Measurements from ENCODE around the gene LRRC27.

The LRRC27 gene

DNA sequence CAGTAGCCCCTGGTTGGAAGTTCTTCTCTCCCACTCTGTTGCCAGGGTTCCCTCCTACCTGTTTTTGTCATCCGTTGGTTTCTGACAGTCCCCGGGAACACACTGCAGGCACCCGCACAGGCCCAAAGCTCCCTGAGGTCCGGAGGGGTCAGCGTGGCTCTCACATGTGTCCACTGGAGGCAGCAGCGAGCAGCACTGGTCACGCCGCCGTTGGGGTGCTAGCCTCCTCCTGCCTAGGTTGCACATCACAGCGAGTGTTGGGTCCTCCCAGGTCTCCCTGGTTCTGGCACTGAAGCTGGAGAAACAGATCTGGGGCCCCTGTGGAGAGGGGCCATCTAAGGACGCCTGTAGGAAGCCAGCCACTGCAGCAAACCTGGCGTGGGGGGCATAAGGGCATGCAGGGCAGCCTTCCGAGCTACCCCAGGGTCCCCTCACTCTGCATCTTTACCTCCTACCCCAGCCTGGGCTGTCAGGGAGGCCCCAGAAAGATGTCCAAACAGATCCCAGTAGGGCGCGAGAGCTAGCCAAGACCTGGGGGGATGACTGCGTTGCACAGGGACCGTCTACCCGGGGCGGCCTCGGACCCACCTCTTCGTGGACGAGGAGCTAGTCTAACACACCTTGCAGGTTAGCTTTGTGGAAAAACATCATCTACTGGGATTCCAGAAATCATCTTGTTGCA is 28.9 kb downstream of the LRRC27 start:
- peak; percentile 70 for DNase-seq

DNA sequence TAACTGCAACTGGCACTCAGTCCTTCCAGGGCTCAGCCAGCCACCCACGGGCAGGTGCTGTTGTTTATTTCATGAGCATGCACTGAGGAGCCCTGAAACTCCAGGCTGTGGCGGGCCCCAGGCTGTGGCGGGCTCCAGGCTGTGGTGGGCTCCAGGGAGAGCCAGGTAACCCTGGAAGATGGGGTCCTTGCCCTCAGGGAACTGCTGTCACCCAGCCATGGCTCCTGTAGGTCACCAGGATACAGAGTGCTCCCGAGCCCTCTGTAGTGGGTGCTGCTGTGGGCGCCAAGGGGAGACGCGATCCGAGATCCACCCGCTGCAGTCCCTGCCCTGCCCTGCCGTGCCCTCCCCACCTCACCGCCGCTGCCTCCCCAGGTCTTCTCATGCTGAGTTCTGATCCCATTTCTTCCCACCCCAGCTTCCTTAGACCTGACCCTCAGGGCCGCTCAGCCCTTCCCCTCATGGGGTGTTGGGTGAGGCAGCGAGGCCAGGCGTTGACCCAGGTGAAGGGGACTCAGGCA is 29.6 kb downstream of the LRRC27 start:
- DNase-seq, result no peak

- no peak for DNase-seq
These were observed 30.2 kb downstream of the LRRC27 start for GRCh38 chr10:132362151-132362611.

GRCh38 chr10:132363376-132363775 is 31.4 kb downstream of the LRRC27 start:
- DNase-seq, result no peak

DNA sequence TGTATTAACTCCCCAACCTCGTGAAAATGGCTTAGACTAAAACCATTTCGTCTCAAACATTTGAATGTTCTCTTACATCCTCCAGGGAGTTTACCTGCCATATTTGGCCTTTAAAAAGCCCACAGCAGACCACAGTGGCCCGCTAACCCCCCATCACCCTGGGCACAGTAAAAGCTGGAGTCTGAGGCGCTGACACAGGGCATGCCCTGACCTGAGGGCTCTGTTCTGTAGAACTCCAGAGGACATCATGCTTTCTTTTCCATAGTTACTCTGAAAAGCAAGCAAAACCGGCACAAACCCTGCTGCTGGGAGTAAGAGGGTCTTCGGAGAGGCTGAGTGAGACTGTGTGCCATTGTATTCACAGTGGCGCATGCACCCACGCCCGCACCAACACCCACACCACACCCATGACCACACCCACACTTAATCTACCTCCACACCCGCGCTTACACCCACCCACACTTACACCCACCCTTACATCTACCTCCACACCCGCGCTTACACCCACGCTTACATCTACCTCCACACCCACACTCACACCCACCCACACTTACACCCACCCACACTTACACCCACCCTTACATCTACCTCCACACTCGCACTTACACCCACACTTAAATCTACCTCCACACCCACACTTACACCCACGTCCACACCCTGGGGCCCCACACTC is 32.1 kb downstream of the LRRC27 start:
- DNase-seq, result peak; percentile 22

- DNase-seq, result no peak
These were observed 32.6 kb downstream of the LRRC27 start for GRCh38 chr10:132364594-132364970.

GRCh38 chr10:132365102-132365501 is 33.1 kb downstream of the LRRC27 start:
- no peak for DNase-seq

DNA sequence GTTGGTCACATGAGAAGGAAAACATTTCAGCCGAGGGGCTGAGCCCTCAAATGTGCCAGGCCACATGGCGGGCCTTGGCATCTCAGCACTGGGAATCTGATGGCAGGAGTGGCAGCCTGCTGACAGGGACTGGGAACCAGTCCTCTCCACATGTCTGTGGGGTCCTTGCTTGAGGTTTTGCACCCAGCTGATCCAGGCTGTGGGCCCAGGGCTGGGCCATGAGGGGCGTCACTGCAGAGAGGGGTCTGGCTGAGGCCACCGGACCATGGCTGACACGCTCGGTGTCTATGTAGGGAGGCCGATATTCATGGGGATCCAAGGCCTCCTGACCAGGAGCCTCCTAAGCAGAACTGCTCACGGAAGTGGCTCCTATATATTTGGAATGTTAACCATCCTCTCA is 34.0 kb downstream of the LRRC27 start:
- no peak for DNase-seq

DNA sequence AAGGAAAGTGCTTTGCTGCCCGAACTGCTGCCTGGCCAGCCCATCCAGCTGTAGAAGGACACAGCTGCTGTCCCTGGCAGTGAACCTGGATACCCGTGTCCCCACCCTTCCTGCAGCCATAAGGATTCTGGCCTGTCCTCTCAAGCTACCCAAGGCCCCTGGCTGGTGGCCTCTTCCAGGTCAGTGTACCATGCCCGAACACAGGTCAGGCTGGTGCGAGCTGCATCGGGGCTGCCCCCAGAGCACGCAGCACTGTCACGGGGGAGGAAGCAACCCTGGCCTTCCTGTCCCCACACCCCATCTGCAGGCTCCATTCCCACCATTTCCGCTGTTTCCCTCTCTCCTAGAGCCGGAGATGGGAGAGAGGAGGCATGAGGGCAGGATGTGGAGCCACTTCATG is 34.5 kb downstream of the LRRC27 start:
- DNase-seq, result no peak

DNA sequence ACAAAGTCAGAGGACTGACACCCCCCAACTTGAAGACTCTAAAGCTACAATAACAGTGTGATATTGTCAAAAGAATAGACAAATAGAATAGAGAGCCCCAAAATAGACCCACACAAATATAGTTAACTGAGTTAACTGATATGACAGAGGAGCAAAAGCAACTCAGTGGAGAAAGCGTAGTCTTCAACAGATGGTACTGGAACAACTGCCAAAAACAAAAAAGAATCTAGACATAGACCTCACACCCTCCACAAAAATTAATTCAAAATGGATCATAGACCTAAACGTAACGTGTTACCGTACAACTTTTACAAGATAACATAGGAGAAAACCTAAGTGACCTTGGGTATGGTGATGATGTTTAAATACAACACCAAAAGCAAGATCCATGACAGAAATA is 36.4 kb downstream of the LRRC27 start:
- DNase-seq, result no peak

- no peak for DNase-seq
These were observed 37.1 kb downstream of the LRRC27 start for GRCh38 chr10:132368881-132369635.

DNA sequence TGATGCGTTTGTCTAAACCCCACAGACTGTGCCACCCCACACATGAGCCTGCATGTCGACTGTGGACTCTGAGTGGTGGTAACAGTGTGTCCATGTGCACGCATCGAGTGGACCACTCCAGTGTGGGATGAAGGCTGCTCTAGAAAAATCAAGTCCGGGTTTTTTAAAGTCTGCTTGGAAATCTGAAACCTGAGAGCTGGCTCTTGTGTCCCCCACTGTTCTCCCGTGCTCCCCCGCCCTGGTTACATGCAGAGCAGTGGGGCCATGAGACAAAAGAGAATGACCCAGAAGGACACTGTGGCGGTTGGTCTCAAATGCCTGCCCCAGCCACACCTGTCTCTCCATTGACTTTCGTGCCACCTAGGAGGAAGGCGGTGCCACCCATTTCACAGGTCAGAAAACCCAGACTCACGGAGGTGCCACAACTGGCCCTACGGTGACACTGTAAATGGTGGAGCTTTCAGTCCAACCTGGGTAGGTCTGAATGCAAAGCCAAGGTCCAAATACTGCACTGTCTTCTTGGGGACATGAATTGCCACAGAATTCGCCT is 37.7 kb downstream of the LRRC27 start:
- no peak for DNase-seq

GRCh38 chr10:132370426-132371340 is 38.7 kb downstream of the LRRC27 start:
- no peak for DNase-seq

DNA sequence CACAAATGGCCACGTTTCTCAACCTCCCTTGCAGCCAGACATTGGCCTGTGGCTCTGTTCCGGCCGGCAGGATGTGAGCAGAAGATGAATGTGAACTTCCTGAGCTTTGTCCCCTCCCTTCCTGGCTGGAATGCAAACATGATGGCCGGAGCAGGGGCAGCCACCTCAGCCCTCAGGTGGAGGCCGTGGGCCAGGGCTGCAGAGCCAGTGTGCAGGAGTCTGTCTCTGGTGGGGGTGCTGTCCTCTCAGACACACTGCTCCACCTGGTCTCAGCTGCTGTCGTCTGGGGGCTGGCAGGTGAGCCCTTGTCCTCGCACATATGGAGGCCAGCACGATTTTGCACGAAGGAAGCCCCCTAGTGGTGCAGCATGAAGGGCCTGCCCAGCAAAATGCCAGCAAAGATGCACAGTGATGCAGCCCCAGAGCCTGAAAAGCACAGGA is 39.7 kb downstream of the LRRC27 start:
- peak; percentile 49 for DNase-seq

DNA sequence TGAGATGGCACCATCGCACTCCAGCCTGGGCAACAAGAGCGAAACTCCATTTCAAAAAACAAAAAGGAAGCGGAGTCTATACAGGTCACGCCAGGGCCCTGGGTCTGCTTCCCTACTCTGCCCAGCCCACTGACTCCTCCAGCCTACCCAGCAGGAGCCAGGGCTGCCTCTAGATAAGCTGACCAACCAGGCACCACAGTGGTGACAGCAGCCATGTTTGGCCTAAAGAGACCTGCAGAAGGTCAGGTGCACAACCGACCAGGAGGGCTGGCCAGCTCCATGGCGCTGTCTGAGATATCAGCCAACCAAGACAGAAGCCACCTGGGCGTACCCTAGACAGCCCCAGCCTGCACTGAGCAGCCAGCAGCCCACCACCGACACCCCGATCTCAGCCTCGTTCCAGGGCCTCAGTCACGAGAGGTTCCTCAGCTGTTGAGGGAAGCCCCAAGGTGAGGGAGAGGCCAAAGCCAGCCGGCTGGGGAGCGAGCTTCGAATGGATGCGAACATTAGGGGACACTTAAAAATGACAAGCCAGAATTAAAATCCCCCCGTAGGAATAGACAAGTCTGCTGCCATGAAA is 40.6 kb downstream of the LRRC27 start:
- DNase-seq, result no peak

- no peak for DNase-seq
These were observed 41.4 kb downstream of the LRRC27 start for GRCh38 chr10:132373241-132373955.

DNA sequence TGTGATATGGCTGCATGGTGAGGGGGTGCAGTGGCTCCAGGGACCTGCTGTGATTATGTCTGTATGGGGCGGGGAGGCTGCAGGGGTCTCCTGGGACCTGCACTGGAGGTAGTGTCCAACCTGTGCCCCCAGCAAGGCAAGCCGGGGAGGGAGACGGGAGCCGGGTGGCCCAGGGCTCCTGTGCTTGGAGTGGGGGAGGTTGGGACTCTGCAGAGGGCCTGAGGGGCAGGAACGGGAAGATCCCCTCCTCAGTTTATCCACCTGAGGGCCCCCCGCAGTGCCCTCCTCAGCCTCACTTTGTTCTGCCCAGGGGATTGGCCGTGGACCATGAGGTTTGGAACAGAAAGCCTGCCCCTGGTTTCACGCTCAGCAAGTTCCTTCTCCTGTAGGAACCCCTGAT is 42.2 kb downstream of the LRRC27 start:
- no peak for DNase-seq

DNA sequence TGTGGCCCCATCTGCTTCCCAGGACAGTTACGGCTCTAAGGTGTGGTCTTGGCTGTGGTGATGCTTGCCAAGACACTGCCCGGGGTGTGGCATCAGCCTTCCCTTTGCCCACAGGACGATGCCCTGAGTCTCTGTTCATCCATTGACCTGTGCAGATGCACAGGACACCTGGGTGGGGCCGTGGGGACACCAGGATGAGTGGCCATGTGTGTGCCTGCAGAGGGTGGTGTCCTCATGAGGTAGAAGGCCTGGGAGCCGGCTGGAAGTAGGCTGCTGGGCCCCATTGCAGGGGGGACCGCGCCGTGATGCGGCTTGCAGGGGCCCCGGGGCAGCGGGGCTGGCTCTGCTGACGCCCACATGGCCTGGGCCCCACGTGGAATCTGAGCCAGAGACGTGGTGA is 42.6 kb downstream of the LRRC27 start:
- no peak for DNase-seq

DNA sequence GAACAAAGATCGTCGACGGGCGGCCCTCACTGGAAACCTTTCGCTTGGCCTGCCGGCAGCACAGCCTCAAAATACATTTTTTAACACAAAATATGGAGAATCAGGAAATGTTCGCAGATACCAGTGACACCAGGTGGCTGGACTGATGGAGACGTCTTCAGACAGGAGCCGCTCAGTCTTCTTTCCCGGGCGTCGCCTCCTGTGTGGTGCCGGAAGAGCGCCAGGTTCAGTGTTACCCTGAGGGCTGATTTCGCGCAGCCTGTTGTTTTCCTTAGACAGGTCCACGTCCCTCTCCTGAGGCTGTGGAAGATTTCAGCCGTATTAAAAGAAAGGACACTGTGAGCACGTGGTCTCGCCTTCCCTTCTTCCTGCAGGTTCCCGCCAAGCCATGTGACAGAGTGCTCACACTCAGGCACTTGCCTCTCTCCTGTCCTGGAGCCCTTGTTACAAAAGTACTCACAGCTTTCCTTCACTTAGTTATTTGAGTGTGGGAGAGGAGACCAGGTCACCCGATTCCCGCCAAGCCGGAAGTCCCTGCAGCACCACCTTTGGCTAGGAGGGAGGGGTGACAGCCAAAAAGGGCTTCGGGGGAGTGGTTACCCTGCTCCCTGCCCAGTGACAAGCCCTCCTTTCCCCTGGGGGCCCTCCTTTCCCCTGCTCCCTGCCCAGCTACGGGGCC is 43.3 kb downstream of the LRRC27 start:
- no peak for DNase-seq

- DNase-seq, result no peak
These were observed 43.9 kb downstream of the LRRC27 start for GRCh38 chr10:132375795-132376297.

Measured in hematopoietic multipotent progenitor cell treated with erythropoietin and hydrocortisone succinate and interleukin-3 and kit ligand, for 6 days (in vitro differentiated cells).